ENCODE measurements around the gene SLC16A6.
"Not testable (repeated sequence)": the region's sequence is repeated elsewhere in the genome, so short reads cannot be mapped to it uniquely, and the experiment has no call there.

DNA sequence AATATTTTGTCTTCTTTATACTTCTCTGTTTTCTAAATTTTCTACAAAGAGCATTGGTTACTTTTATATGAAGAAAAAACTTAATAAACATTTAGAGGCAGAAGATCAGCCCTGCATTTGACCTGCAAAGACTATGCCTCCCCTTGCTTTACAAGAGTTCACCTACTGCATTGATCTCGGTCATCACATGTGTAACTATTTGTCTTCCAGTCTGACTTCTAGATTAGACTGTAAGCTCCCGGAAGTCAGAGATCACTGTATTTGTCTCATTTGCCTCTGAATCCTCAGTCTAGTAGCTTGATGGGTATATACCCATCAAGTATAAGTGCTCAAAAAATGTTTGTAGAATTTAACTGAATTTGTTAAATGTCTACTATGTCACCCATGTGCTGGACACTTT lies 70.7 kb downstream of the SLC16A6 start:
- TF ChIP-seq, protein P1, sequence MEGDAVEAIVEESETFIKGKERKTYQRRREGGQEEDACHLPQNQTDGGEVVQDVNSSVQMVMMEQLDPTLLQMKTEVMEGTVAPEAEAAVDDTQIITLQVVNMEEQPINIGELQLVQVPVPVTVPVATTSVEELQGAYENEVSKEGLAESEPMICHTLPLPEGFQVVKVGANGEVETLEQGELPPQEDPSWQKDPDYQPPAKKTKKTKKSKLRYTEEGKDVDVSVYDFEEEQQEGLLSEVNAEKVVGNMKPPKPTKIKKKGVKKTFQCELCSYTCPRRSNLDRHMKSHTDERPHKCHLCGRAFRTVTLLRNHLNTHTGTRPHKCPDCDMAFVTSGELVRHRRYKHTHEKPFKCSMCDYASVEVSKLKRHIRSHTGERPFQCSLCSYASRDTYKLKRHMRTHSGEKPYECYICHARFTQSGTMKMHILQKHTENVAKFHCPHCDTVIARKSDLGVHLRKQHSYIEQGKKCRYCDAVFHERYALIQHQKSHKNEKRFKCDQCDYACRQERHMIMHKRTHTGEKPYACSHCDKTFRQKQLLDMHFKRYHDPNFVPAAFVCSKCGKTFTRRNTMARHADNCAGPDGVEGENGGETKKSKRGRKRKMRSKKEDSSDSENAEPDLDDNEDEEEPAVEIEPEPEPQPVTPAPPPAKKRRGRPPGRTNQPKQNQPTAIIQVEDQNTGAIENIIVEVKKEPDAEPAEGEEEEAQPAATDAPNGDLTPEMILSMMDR (IDR thresholded peaks at IDR 0.05), result not testable (repeated sequence)
- not testable (repeated sequence) for TF ChIP-seq EP300, POLR2A, POLR2AphosphoS5 (IDR thresholded peaks at IDR 0.05)
